Measurements from ENCODE around the gene BRF1.

The BRF1 gene

GRCh38 chr14:105213361-105213760, 87.4 kb downstream of the BRF1 start:
- DNase-seq (ENCODE audit: low read depth, low spot score): no peak
- Histone ChIP-seq H3K9ac (ENCODE audit: insufficient read length) (no peak overlapping the region), H3K27ac (no peak overlapping the region), H3K36me3 (ENCODE audit: insufficient read depth, low read length) (no peaks in the 10 kb centered on the region; the same call in 1 of the 2 replicates), H3K9me3 (ENCODE audit: low read depth, low read length) (no peaks in the 10 kb centered on the region), H3K4me3 (no peak overlapping the region)
- TF ChIP-seq POLR2AphosphoS5 (IDR thresholded peaks at IDR 0.05; ENCODE audit: borderline replicate concordance, low read depth, low read length) (no peak), EZH2 (IDR thresholded peaks at IDR 0.05) (no peak), FOXP2 (optimal IDR thresholded peaks at IDR 0.05; ENCODE audit: control extremely low read depth, extremely low read length, insufficient read depth) (no peak)

GRCh38 chr14:105212541-105213300, 88.1 kb downstream of the BRF1 start:
- no peak for TF ChIP-seq POLR2AphosphoS5 (IDR thresholded peaks at IDR 0.05; ENCODE audit: borderline replicate concordance, low read depth, low read length)
- no peak for TF ChIP-seq FOXP2 (optimal IDR thresholded peaks at IDR 0.05; ENCODE audit: control extremely low read depth, extremely low read length, insufficient read depth)
- no peak for TF ChIP-seq EZH2 (IDR thresholded peaks at IDR 0.05)
- DNase-seq (ENCODE audit: low read depth, low spot score): no peak
- H3K9me3 ChIP-seq (ENCODE audit: low read depth, low read length): no peaks in the 10 kb centered on the region
- H3K36me3 ChIP-seq (ENCODE audit: insufficient read depth, low read length): no peaks in the 10 kb centered on the region; the same call in 1 of the 2 replicates
- no peak overlapping the region for H3K4me3 ChIP-seq
- H3K9ac ChIP-seq (ENCODE audit: insufficient read length): no peak overlapping the region
- H3K27ac ChIP-seq: no peak overlapping the region

GRCh38 chr14:105211758-105212089, 89.1 kb downstream of the BRF1 start:
- no peak for DNase-seq (ENCODE audit: low read depth, low spot score)
- H3K27ac ChIP-seq: no peak overlapping the region

GRCh38 chr14:105211086-105211757, 89.6 kb downstream of the BRF1 start:
- no peaks in the 10 kb centered on the region; the same call in 1 of the 2 replicates for H3K36me3 ChIP-seq (ENCODE audit: insufficient read depth, low read length)
- no peak overlapping the region for H3K9ac ChIP-seq (ENCODE audit: insufficient read length)
- no peak for TF ChIP-seq POLR2AphosphoS5 (IDR thresholded peaks at IDR 0.05; ENCODE audit: borderline replicate concordance, low read depth, low read length)
- no peak for TF ChIP-seq FOXP2 (optimal IDR thresholded peaks at IDR 0.05; ENCODE audit: control extremely low read depth, extremely low read length, insufficient read depth)
- no peak for TF ChIP-seq EZH2 (IDR thresholded peaks at IDR 0.05)
- no peak for DNase-seq (ENCODE audit: low read depth, low spot score)
- no peak overlapping the region for H3K27ac ChIP-seq
- H3K9me3 ChIP-seq (ENCODE audit: low read depth, low read length): no peaks in the 10 kb centered on the region
- no peak overlapping the region for H3K4me3 ChIP-seq

More at GRCh38 chr14:105211758-105212089, 89.1 kb downstream of the BRF1 start:
- no peak overlapping the region for H3K4me3 ChIP-seq
- no peaks in the 10 kb centered on the region; the same call in 1 of the 2 replicates for H3K36me3 ChIP-seq (ENCODE audit: insufficient read depth, low read length)
- H3K9me3 ChIP-seq (ENCODE audit: low read depth, low read length): no peaks in the 10 kb centered on the region
- H3K9ac ChIP-seq (ENCODE audit: insufficient read length): no peak overlapping the region
- TF ChIP-seq POLR2AphosphoS5 (IDR thresholded peaks at IDR 0.05; ENCODE audit: borderline replicate concordance, low read depth, low read length): no peak
- TF ChIP-seq EZH2 (IDR thresholded peaks at IDR 0.05): no peak
- no peak for TF ChIP-seq FOXP2 (optimal IDR thresholded peaks at IDR 0.05; ENCODE audit: control extremely low read depth, extremely low read length, insufficient read depth)

DNA sequence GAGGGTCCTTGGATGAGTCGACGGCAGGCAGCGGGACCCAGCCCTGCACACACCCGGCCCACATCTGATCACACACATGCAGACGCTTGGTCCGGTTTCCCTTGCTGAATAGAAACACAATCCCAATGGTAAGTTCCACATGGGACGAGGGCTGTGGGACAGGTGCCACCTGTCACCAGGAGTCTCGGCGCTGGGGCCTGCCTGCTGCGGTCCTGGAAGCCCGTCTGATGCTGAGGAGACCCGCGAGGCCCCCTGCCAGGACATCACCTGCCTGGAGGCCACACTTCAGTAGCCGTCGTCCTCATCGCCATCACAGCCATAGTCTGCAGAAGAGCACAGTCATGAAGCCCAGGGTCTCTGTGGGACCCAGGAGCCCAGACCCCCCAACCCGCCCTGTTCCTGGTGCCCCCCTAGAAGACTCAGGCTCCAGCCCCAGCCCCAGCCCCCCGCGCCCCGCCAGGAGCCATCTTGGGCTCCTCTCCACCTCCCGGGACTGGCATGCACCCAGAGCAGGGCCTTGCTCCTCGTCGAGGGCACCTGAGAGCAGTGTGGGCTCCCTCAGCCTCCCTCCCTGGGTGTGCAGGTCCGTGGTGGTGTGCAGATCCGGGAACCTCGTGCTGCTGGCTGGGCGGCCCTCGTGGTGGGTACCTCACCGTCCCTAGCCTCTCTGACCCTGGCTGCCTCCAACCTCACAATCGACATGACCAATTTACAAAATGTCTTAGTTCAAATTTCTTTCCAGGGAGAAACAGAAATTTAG, 90.4 kb downstream of the BRF1 start:
- Histone ChIP-seq H3K4me3 (no peak overlapping the region), H3K9me3 (ENCODE audit: low read depth, low read length) (no peaks in the 10 kb centered on the region), H3K36me3 (ENCODE audit: insufficient read depth, low read length) (no peaks in the 10 kb centered on the region; the same call in 1 of the 2 replicates), H3K9ac (ENCODE audit: insufficient read length) (no peak overlapping the region), H3K27ac (no peak overlapping the region)
- no peak for DNase-seq (ENCODE audit: low read depth, low spot score)
- TF ChIP-seq FOXP2 (optimal IDR thresholded peaks at IDR 0.05; ENCODE audit: control extremely low read depth, extremely low read length, insufficient read depth) (no peak), POLR2AphosphoS5 (IDR thresholded peaks at IDR 0.05; ENCODE audit: borderline replicate concordance, low read depth, low read length) (no peak), EZH2 (IDR thresholded peaks at IDR 0.05) (no peak)

- H3K9me3 ChIP-seq (ENCODE audit: low read depth, low read length): no peaks in the 10 kb centered on the region
- H3K36me3 ChIP-seq (ENCODE audit: insufficient read depth, low read length): no peaks in the 10 kb centered on the region; the same call in 1 of the 2 replicates
- H3K9ac ChIP-seq (ENCODE audit: insufficient read length): no peak overlapping the region
- no peak overlapping the region for H3K27ac ChIP-seq
- TF ChIP-seq FOXP2 (optimal IDR thresholded peaks at IDR 0.05; ENCODE audit: control extremely low read depth, extremely low read length, insufficient read depth) (no peak), POLR2AphosphoS5 (IDR thresholded peaks at IDR 0.05; ENCODE audit: borderline replicate concordance, low read depth, low read length) (no peak), EZH2 (IDR thresholded peaks at IDR 0.05) (no peak)
- no peak overlapping the region for H3K4me3 ChIP-seq
- no peak for DNase-seq (ENCODE audit: low read depth, low spot score)
Measured at GRCh38 chr14:105209646-105210045, 91.2 kb downstream of the BRF1 start.

DNA sequence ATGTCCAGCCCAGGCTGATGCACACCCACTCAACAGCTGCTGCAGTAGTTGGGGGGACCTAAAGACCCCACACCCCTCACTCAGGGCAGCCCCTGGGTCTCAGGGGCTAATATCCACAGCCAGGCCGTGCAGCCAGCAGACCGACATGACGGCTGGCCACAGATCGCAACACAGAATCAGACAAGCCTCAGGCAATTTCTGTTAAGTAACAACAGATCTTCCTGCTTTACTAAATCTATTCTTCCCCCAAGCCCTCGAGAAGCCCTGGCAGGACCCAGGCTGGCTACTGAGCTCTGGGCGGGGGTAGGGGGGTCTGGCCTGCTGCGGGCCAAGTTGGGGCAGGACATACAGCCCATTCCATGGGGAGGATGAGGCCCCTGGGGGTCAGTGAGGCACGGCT, 91.7 kb downstream of the BRF1 start:
- no peak for TF ChIP-seq EZH2 (IDR thresholded peaks at IDR 0.05)
- no peak for TF ChIP-seq POLR2AphosphoS5 (IDR thresholded peaks at IDR 0.05; ENCODE audit: borderline replicate concordance, low read depth, low read length)
- TF ChIP-seq FOXP2 (optimal IDR thresholded peaks at IDR 0.05; ENCODE audit: control extremely low read depth, extremely low read length, insufficient read depth): no peak
- H3K36me3 ChIP-seq (ENCODE audit: insufficient read depth, low read length): no peaks in the 10 kb centered on the region; the same call in 1 of the 2 replicates
- no peak overlapping the region for H3K9ac ChIP-seq (ENCODE audit: insufficient read length)
- H3K27ac ChIP-seq: no peak overlapping the region
- no peaks in the 10 kb centered on the region for H3K9me3 ChIP-seq (ENCODE audit: low read depth, low read length)
- H3K4me3 ChIP-seq: no peak overlapping the region
- no peak for DNase-seq (ENCODE audit: low read depth, low spot score)

DNA sequence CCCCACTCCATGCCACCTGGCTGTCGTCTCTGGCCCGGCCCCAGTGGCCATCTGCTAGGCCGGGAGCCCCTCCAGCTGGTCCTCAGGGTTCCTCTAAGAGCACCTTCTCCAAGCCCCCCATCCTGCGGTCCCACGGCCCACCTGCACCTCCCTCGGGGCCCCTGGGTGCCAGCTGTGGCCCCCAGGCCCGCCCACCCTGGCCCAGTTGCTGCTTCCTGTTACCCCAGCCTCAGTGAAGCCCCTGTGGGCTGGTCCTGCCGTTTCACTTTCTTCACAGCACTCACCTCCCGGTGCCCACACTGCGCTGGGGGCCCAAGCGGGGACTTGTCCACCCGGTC, 92.1 kb downstream of the BRF1 start:
- Histone ChIP-seq H3K27ac (no peak overlapping the region), H3K36me3 (ENCODE audit: insufficient read depth, low read length) (no peaks in the 10 kb centered on the region; the same call in 1 of the 2 replicates), H3K9me3 (ENCODE audit: low read depth, low read length) (no peaks in the 10 kb centered on the region), H3K4me3 (no peak overlapping the region), H3K9ac (ENCODE audit: insufficient read length) (no peak overlapping the region)
- TF ChIP-seq EZH2 (IDR thresholded peaks at IDR 0.05) (no peak), POLR2AphosphoS5 (IDR thresholded peaks at IDR 0.05; ENCODE audit: borderline replicate concordance, low read depth, low read length) (no peak), FOXP2 (optimal IDR thresholded peaks at IDR 0.05; ENCODE audit: control extremely low read depth, extremely low read length, insufficient read depth) (no peak)
- no peak for DNase-seq (ENCODE audit: low read depth, low spot score)

Measured in SK-N-MC (cell line).